ENCODE measurements around the gene ZBED2. TPM values are rescaled to one million over a fixed set of nuclear protein-coding genes. Genes with fewer than 3 reads are reported as not detected.
"Not testable (repeated sequence)": the region's sequence is repeated elsewhere in the genome, so short reads cannot be mapped to it uniquely, and the experiment has no call there.

Gene ZBED2
- total RNA-seq: 1 to 10 TPM in 3 of 4 donors, not detected in 1; 2.3 to 4.5 (median 3.8) TPM

GRCh38 chr3:111595232-111595631, at the start of gene ZBED2:
TSS of gene ZBED2 (minus strand) at chr3:111595346. CDS start at chr3:111594201, 1,145 bp downstream.
- TF ChIP-seq EP300 (IDR thresholded peaks at IDR 0.05) (no peak), POLR2A (IDR thresholded peaks at IDR 0.05) (no peak), POLR2AphosphoS5 (IDR thresholded peaks at IDR 0.05) (no peak)
- TF ChIP-seq, protein P1, sequence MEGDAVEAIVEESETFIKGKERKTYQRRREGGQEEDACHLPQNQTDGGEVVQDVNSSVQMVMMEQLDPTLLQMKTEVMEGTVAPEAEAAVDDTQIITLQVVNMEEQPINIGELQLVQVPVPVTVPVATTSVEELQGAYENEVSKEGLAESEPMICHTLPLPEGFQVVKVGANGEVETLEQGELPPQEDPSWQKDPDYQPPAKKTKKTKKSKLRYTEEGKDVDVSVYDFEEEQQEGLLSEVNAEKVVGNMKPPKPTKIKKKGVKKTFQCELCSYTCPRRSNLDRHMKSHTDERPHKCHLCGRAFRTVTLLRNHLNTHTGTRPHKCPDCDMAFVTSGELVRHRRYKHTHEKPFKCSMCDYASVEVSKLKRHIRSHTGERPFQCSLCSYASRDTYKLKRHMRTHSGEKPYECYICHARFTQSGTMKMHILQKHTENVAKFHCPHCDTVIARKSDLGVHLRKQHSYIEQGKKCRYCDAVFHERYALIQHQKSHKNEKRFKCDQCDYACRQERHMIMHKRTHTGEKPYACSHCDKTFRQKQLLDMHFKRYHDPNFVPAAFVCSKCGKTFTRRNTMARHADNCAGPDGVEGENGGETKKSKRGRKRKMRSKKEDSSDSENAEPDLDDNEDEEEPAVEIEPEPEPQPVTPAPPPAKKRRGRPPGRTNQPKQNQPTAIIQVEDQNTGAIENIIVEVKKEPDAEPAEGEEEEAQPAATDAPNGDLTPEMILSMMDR (IDR thresholded peaks at IDR 0.05): no peak
- H3K27ac ChIP-seq: no peak within 1 kb of the TSS
- 42% methylated on average over 2 of the region's 2 CpGs for WGBS
- no peaks in the 10 kb centered on the region for H3K9me3 ChIP-seq
- H3K27me3 ChIP-seq: no peaks in the 10 kb centered on the region
- peaks cover 9% of the 10 kb centered on the region for H3K4me1 ChIP-seq
- no peak for DNase-seq (ENCODE audit: low spot score in 2 of 2)
- H3K36me3 ChIP-seq: no peaks in the 10 kb centered on the region
- no peak within 1 kb of the TSS for H3K4me3 ChIP-seq

GRCh38 chr3:111639316-111639715, 44.2 kb upstream of the ZBED2 start:
- no peaks in the 10 kb centered on the region for H3K36me3 ChIP-seq
- no peaks in the 10 kb centered on the region for H3K27me3 ChIP-seq
- H3K9me3 ChIP-seq: peaks cover 6% of the 10 kb centered on the region
- H3K27ac ChIP-seq: no peak overlapping the region
- DNase-seq (ENCODE audit: low spot score in 2 of 2): no peak
- WGBS: 83% methylated on average over 1 of the region's 4 CpGs
- H3K4me1 ChIP-seq: no peaks in the 10 kb centered on the region
- no peak overlapping the region for H3K4me3 ChIP-seq
- TF ChIP-seq POLR2AphosphoS5 (IDR thresholded peaks at IDR 0.05) (no peak), EP300 (IDR thresholded peaks at IDR 0.05) (no peak), POLR2A (IDR thresholded peaks at IDR 0.05) (no peak)
- TF ChIP-seq, protein P1 (IDR thresholded peaks at IDR 0.05): no peak

- no peak overlapping the region for H3K4me3 ChIP-seq
- WGBS: 43% methylated on average over 4 of the region's 4 CpGs
- H3K27ac ChIP-seq: no peak overlapping the region
- H3K4me1 ChIP-seq: no peaks in the 10 kb centered on the region
- TF ChIP-seq POLR2A (IDR thresholded peaks at IDR 0.05) (no peak), POLR2AphosphoS5 (IDR thresholded peaks at IDR 0.05) (no peak), EP300 (IDR thresholded peaks at IDR 0.05) (no peak)
- TF ChIP-seq, protein P1 (IDR thresholded peaks at IDR 0.05): no peak
- H3K36me3 ChIP-seq: no peaks in the 10 kb centered on the region
- DNase-seq (ENCODE audit: low spot score in 2 of 2): no peak
- no peaks in the 10 kb centered on the region for H3K9me3 ChIP-seq
- H3K27me3 ChIP-seq: no peaks in the 10 kb centered on the region
These were observed 41.3 kb upstream of the ZBED2 start for GRCh38 chr3:111636366-111636885.

DNA sequence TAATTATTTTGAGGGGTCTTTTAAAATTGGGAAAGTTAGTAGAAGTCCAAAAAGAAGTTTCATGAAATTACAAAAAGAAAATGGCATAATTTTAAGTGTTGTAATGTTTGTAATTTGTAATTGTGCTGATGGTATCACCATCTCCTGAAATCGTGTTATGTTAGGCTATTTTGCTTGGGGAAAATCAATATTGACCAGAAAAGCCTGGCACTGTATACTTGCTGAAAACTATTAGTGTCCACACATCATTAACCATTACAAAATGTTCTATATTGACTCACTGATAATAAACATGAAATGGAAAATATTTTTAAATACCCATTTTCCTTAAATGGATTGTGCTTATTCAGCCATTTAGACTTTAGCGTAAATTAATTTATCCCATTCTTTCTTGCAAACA, 40.3 kb upstream of the ZBED2 start:
- H3K4me1 ChIP-seq: no peaks in the 10 kb centered on the region
- no peak for TF ChIP-seq POLR2AphosphoS5 (IDR thresholded peaks at IDR 0.05)
- no peak for TF ChIP-seq POLR2A (IDR thresholded peaks at IDR 0.05)
- TF ChIP-seq, protein P1 (IDR thresholded peaks at IDR 0.05): no peak
- TF ChIP-seq EP300 (IDR thresholded peaks at IDR 0.05): no peak
- no peak for DNase-seq (ENCODE audit: low spot score in 2 of 2)
- H3K9me3 ChIP-seq: no peaks in the 10 kb centered on the region
- WGBS: 78% methylated on average over 2 of the region's 2 CpGs
- H3K4me3 ChIP-seq: no peak overlapping the region
- no peak overlapping the region for H3K27ac ChIP-seq
- no peaks in the 10 kb centered on the region for H3K27me3 ChIP-seq
- no peaks in the 10 kb centered on the region for H3K36me3 ChIP-seq

GRCh38 chr3:111630638-111631037, 35.5 kb upstream of the ZBED2 start:
- H3K36me3 ChIP-seq; H3K9me3 ChIP-seq; H3K27me3 ChIP-seq; H3K27ac ChIP-seq; H3K4me3 ChIP-seq; DNase-seq (ENCODE audit: low spot score in 2 of 2); H3K4me1 ChIP-seq: not testable (repeated sequence)

GRCh38 chr3:111629018-111629417, 33.9 kb upstream of the ZBED2 start:
- not testable (repeated sequence) for H3K9me3 ChIP-seq; H3K4me3 ChIP-seq; H3K4me1 ChIP-seq; H3K27me3 ChIP-seq; DNase-seq (ENCODE audit: low spot score in 2 of 2); H3K36me3 ChIP-seq; H3K27ac ChIP-seq
- WGBS: 100% methylated on average over 1 of the region's 1 CpG
